ENCODE data around the gene RANBP17. TPM values are rescaled to one million over a fixed set of nuclear protein-coding genes. Genes with fewer than 3 reads are reported as not detected.

The RANBP17 gene
- total RNA-seq, 2 donors from 2014 or later: not detected

DNA sequence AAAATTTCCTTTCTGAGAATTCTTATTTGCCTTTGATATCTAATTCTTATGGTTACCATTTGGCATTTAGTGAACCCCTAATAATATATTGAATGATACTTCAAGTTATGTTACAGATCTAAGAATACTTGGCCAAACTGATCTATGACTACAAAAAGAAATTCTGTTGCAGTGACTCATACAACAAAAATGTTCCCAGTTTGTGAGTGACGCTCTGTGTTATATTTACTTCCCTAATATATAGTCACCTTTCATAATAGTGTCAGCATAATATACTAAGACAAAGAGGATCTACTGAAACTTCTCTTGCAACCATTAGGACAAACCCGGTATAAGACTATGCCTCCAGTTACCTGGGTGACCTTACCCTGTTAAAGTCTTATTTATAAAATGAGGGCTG is 230.4 kb downstream of the RANBP17 start:
- H3K4me3 Mint-ChIP-seq: no peak overlapping the region
- no peaks in the 10 kb centered on the region for H3K27me3 Mint-ChIP-seq (ENCODE audit: low read depth)
- H3K4me1 Mint-ChIP-seq (ENCODE audit: low read depth): no peaks in the 10 kb centered on the region
- no peak for ATAC-seq (replicated peaks in 1 of 2)
- no peaks in the 10 kb centered on the region for H3K36me3 Mint-ChIP-seq (ENCODE audit: insufficient read depth in 2 of 2)
- peaks cover 4 to 11% of the 10 kb centered on the region in 2 donors for H3K9me3 Mint-ChIP-seq
- H3K27ac Mint-ChIP-seq: no peak overlapping the region
- DNase-seq: no peak

DNA sequence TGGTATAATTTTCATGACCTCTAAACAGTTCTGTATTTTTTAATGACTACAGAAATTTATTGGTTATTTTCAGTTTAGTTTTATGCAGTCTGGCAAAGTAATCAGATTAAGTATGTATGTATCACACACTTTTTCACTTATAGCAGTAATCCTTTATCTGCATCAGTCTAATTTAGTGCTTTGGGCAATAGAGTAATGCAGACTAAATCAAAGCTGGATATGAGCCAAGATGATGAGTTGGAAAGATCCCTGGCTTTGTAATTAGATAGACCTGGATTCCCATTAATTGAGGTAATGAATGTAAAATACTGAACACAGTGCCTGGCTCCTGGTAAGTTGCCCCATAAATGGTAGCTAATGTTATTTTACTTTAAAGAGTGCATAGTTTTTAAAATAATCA is 231.8 kb downstream of the RANBP17 start:
- no peak overlapping the region for H3K4me3 Mint-ChIP-seq
- no peaks in the 10 kb centered on the region for H3K27me3 Mint-ChIP-seq (ENCODE audit: low read depth)
- H3K27ac Mint-ChIP-seq: no peak overlapping the region
- peaks cover 4 to 10% of the 10 kb centered on the region in 2 donors for H3K9me3 Mint-ChIP-seq
- ATAC-seq (replicated peaks in 1 of 2): no peak
- no peak for DNase-seq
- H3K4me1 Mint-ChIP-seq (ENCODE audit: low read depth): no peaks in the 10 kb centered on the region
- H3K36me3 Mint-ChIP-seq (ENCODE audit: insufficient read depth in 2 of 2): no peaks in the 10 kb centered on the region

GRCh38 chr5:171094356-171094755 is 232.5 kb downstream of the RANBP17 start:
- DNase-seq (no peak), ATAC-seq (replicated peaks in 1 of 2) (no peak)
- Mint-ChIP-seq H3K27ac (no peak overlapping the region), H3K27me3 (ENCODE audit: low read depth) (no peaks in the 10 kb centered on the region), H3K4me1 (ENCODE audit: low read depth) (no peaks in the 10 kb centered on the region), H3K4me3 (no peak overlapping the region), H3K9me3 (peaks cover 4 to 10% of the 10 kb centered on the region in 2 donors), H3K36me3 (ENCODE audit: insufficient read depth in 2 of 2) (no peaks in the 10 kb centered on the region)

GRCh38 chr5:171102877-171103610 is 241.2 kb downstream of the RANBP17 start:
- no peaks in the 10 kb centered on the region for H3K4me1 Mint-ChIP-seq (ENCODE audit: low read depth)
- no peak overlapping the region for H3K27ac Mint-ChIP-seq
- ATAC-seq (replicated peaks in 1 of 2) (no peak), DNase-seq (no peak)
- no peak overlapping the region for H3K4me3 Mint-ChIP-seq
- no peaks in the 10 kb centered on the region for H3K27me3 Mint-ChIP-seq (ENCODE audit: low read depth)
- peaks cover 6 to 7% of the 10 kb centered on the region in 2 donors for H3K9me3 Mint-ChIP-seq
- H3K36me3 Mint-ChIP-seq (ENCODE audit: insufficient read depth in 2 of 2): no peaks in the 10 kb centered on the region

DNA sequence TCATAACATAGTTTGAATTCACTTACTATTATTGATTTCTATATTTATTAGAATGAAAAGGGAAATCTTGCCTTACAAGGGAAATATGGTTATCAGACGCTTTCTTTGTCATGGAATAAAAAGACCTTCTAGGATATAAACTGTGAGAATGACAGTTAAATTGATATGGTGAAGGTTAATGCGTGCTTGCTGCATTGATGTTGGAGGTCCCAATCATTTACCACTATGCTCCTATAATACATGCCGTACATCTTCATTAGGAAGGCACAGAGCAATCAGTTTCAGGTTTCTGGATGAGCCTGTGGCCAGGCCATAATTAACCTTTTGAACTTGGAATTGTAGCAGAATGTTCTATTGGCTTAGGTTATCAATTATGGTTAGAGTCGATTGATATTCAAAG is 245.9 kb downstream of the RANBP17 start:
- DNase-seq (no peak), ATAC-seq (replicated peaks in 1 of 2) (no peak)
- H3K4me3 Mint-ChIP-seq: no peak overlapping the region

DNA sequence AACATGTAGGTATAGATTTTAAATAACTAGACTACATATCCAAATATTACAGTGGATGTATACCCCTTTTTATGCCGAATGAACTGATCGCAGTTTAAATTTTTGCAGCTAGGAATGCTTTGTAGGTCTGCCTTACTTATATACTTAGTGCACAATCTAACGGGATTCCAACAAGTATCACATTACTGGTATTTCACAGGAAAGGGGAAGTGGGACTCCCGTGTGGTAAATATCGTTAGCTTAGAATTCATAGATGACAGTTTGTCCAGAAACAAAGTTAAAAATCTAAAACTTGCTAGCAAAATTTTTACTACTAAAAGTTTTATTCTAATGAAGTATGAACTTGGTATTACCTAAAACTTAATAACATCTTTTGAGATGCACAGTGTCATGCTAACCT is 253.7 kb downstream of the RANBP17 start:
- Mint-ChIP-seq H3K27me3 (ENCODE audit: low read depth) (no peaks in the 10 kb centered on the region), H3K4me1 (ENCODE audit: low read depth) (no peaks in the 10 kb centered on the region), H3K27ac (no peak overlapping the region), H3K36me3 (ENCODE audit: insufficient read depth in 2 of 2) (no peaks in the 10 kb centered on the region), H3K4me3 (no peak overlapping the region), H3K9me3 (peaks cover under 1 to 5% of the 10 kb centered on the region in 2 donors)
- ATAC-seq (replicated peaks in 1 of 2) (no peak), DNase-seq (no peak)

More for the DNA sequence above, 245.9 kb downstream of the RANBP17 start:
- Mint-ChIP-seq H3K27me3 (ENCODE audit: low read depth) (no peaks in the 10 kb centered on the region), H3K9me3 (peaks cover 4% of the 10 kb centered on the region in 2 donors), H3K36me3 (ENCODE audit: insufficient read depth in 2 of 2) (no peaks in the 10 kb centered on the region), H3K27ac (no peak overlapping the region), H3K4me1 (ENCODE audit: low read depth) (no peaks in the 10 kb centered on the region)

DNA sequence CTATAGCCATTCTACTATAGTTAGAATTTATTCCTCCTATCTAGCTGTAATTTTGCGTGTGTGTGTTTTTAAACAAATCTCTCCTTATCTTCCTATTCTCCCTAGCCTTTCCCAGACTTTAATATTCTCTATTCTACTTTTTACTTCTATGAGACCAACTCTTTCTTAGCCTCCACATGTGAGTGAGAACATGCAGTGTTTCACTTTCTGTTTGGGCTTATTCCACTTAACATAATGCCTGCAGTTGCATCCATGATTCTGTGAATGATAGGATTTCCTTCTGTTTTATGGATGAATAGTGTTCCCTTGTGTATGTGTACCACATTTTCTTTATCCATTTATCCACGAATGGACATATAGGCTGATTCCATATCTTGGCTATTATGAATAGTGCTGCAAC is 254.9 kb downstream of the RANBP17 start:
- DNase-seq (no peak), ATAC-seq (replicated peaks in 1 of 2) (no peak)
- Mint-ChIP-seq H3K27me3 (ENCODE audit: low read depth) (no peaks in the 10 kb centered on the region), H3K4me3 (no peak overlapping the region), H3K27ac (no peak overlapping the region), H3K4me1 (ENCODE audit: low read depth) (no peaks in the 10 kb centered on the region), H3K9me3 (peaks cover 4 to 7% of the 10 kb centered on the region in 2 donors), H3K36me3 (ENCODE audit: insufficient read depth in 2 of 2) (no peaks in the 10 kb centered on the region)

- Mint-ChIP-seq H3K4me3 (no peak overlapping the region), H3K36me3 (ENCODE audit: insufficient read depth in 2 of 2) (peaks cover 0 to 2% of the 10 kb centered on the region in 2 donors), H3K4me1 (ENCODE audit: low read depth) (no peaks in the 10 kb centered on the region), H3K27me3 (ENCODE audit: low read depth) (no peaks in the 10 kb centered on the region), H3K27ac (no peak overlapping the region), H3K9me3 (peaks cover 4 to 7% of the 10 kb centered on the region in 2 donors)
- DNase-seq: no peak
- ATAC-seq (replicated peaks in 1 of 2): no peak
These were observed 259.3 kb downstream of the RANBP17 start for GRCh38 chr5:171120986-171121622.

DNA sequence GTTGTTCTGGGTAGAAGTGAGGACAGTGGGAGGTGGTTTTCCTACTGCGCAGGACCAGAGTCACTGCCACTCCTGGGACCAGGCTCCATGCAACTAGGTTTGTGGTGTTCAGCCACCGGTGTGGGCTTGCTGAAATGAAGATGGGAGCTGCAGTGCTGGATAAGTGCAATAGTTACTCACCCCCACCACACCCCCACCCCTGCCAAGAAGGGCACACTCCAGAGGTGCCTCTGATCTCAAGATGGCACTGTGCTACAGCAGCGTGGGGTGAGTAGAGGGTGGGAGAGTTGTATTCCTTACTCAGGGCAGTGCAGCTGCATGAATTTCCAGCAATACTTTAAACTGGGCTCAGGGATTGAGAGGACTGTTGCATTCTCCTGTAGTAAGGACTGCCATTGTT is 259.8 kb downstream of the RANBP17 start:
- ATAC-seq (replicated peaks in 1 of 2): no peak
- H3K4me3 Mint-ChIP-seq: no peak overlapping the region
- no peaks in the 10 kb centered on the region for H3K4me1 Mint-ChIP-seq (ENCODE audit: low read depth)
- H3K36me3 Mint-ChIP-seq (ENCODE audit: insufficient read depth in 2 of 2): peaks cover 0 to 2% of the 10 kb centered on the region in 2 donors
- H3K27ac Mint-ChIP-seq: no peak overlapping the region
- no peaks in the 10 kb centered on the region for H3K27me3 Mint-ChIP-seq (ENCODE audit: low read depth)
- H3K9me3 Mint-ChIP-seq: peaks cover 4 to 7% of the 10 kb centered on the region in 2 donors
- DNase-seq: no peak

- Mint-ChIP-seq H3K36me3 (ENCODE audit: insufficient read depth in 2 of 2) (peaks cover 0 to 2% of the 10 kb centered on the region in 2 donors), H3K4me1 (ENCODE audit: low read depth) (no peaks in the 10 kb centered on the region), H3K27me3 (ENCODE audit: low read depth) (no peaks in the 10 kb centered on the region), H3K27ac (no peak overlapping the region), H3K4me3 (no peak overlapping the region), H3K9me3 (peaks cover 4 to 7% of the 10 kb centered on the region in 2 donors)
- ATAC-seq (replicated peaks in 1 of 2): no peak
- DNase-seq: no peak
These were observed 260.6 kb downstream of the RANBP17 start for GRCh38 chr5:171122372-171122771.

DNA sequence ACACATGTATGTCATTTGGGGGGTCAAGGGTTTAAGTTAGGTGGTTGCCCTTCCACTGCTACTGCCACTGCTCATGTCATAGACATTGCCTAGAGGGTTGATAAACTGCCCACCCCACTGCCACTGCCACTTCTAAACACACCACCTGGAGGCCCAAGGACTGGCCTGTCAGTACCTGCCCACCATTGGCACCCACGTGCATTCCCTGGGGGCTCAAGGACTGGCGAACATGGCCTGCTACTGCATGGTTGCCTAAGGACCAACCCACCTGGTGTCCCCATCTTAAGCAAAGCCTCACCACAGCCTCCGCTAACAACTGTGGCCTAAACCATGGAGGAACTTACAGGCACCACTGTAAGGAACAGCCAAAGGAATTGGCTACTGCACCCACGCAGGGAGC is 261.6 kb downstream of the RANBP17 start:
- H3K36me3 Mint-ChIP-seq (ENCODE audit: insufficient read depth in 2 of 2): peaks cover 0 to 2% of the 10 kb centered on the region in 2 donors
- no peak overlapping the region for H3K27ac Mint-ChIP-seq
- H3K27me3 Mint-ChIP-seq (ENCODE audit: low read depth): no peaks in the 10 kb centered on the region
- no peaks in the 10 kb centered on the region for H3K4me1 Mint-ChIP-seq (ENCODE audit: low read depth)
- H3K9me3 Mint-ChIP-seq: peaks cover 4 to 7% of the 10 kb centered on the region in 2 donors
- ATAC-seq (replicated peaks in 1 of 2) (no peak), DNase-seq (no peak)
- no peak overlapping the region for H3K4me3 Mint-ChIP-seq

GRCh38 chr5:171127314-171127713 is 265.5 kb downstream of the RANBP17 start:
- ATAC-seq (replicated peaks in 1 of 2): no peak
- Mint-ChIP-seq H3K4me1 (ENCODE audit: low read depth) (no peaks in the 10 kb centered on the region), H3K9me3 (no peaks in the 10 kb centered on the region), H3K4me3 (no peak overlapping the region), H3K27ac (no peak overlapping the region), H3K36me3 (ENCODE audit: insufficient read depth in 2 of 2) (peaks cover 0 to 2% of the 10 kb centered on the region in 2 donors), H3K27me3 (ENCODE audit: low read depth) (no peaks in the 10 kb centered on the region)
- DNase-seq: no peak

DNA sequence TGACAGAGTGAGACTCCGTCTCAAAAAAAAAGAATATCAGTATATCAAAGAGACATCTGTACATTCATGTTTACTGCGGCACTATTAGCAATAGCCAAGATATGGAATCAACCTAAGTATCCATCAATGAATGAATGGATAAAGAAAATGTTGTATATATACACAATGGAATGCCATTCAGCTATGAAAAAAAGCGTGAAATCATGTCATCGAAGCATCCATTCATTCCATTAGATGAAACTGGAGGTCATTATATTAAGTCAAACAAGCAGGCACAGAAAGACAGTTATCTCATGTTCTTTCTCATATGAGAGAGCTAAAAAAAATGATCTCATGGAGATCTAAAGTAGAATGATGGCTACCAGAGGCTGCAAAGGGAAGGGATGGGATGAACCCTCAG is 266.3 kb downstream of the RANBP17 start:
- Mint-ChIP-seq H3K36me3 (ENCODE audit: insufficient read depth in 2 of 2) (peaks cover 0 to 2% of the 10 kb centered on the region in 2 donors), H3K9me3 (no peaks in the 10 kb centered on the region), H3K4me3 (no peak overlapping the region), H3K27me3 (ENCODE audit: low read depth) (no peaks in the 10 kb centered on the region), H3K27ac (no peak overlapping the region), H3K4me1 (ENCODE audit: low read depth) (no peaks in the 10 kb centered on the region)
- DNase-seq (no peak), ATAC-seq (replicated peaks in 1 of 2) (no peak)

Data from activated T-cell treated with anti-CD3 and anti-CD28 coated beads, Interleukin-2, amount 50 U/mL, for 72 hours (primary cell).